ENCODE results near the gene NFATC4. TPM values are rescaled to one million over a fixed set of nuclear protein-coding genes. Genes with fewer than 3 reads are reported as not detected.
A peak's percentile ranks its signal among the peaks of the same experiment; 100 is the strongest.

NFATC4 gene
- total RNA-seq, 2 experiments from 2014 or later = 1.3 TPM; not detected in 1

GRCh38 chr14:24389226-24389848, 21.4 kb downstream of the NFATC4 start:
- ATAC-seq (no peak), DNase-seq (no peak)
- H3K27ac Mint-ChIP-seq = no peak overlapping the region
- CTCF ChIA-PET = interaction anchor here (1.5 kb wide), 1 partner anchor 42 kb away, joined by 4 read pairs; no protein-coding TSS in a partner anchor
- no peaks in the 10 kb centered on the region for H3K4me1 Mint-ChIP-seq
- no peak overlapping the region for H3K4me3 Mint-ChIP-seq
- H3K36me3 Mint-ChIP-seq = no peaks in the 10 kb centered on the region
- no peaks in the 10 kb centered on the region for H3K9me3 Mint-ChIP-seq (ENCODE audit: low read depth)
- H3K27me3 Mint-ChIP-seq = peaks cover 49% of the 10 kb centered on the region

GRCh38 chr14:24390701-24391468, 22.9 kb downstream of the NFATC4 start:
- H3K9me3 Mint-ChIP-seq (ENCODE audit: low read depth) = no peaks in the 10 kb centered on the region
- peaks cover 50% of the 10 kb centered on the region for H3K27me3 Mint-ChIP-seq
- H3K4me1 Mint-ChIP-seq = peaks cover 5% of the 10 kb centered on the region
- no peak overlapping the region for H3K4me3 Mint-ChIP-seq
- H3K36me3 Mint-ChIP-seq = no peaks in the 10 kb centered on the region
- ATAC-seq = no peak
- CTCF ChIA-PET = no interaction called here
- DNase-seq = no peak
- H3K27ac Mint-ChIP-seq = no peak overlapping the region

- Mint-ChIP-seq H3K4me1 (peaks cover 6% of the 10 kb centered on the region), H3K36me3 (no peaks in the 10 kb centered on the region), H3K9me3 (ENCODE audit: low read depth) (no peaks in the 10 kb centered on the region), H3K4me3 (no peak overlapping the region), H3K27ac (no peak overlapping the region), H3K27me3 (peaks cover 54% of the 10 kb centered on the region)
- no peak for ATAC-seq
- CTCF ChIA-PET = no interaction called here
- no peak for DNase-seq
These were observed 24.5 kb downstream of the NFATC4 start for GRCh38 chr14:24392325-24393091.

- ATAC-seq = no peak
- Mint-ChIP-seq H3K27ac (no peak overlapping the region), H3K4me3 (no peak overlapping the region), H3K4me1 (peaks cover 6% of the 10 kb centered on the region), H3K36me3 (no peaks in the 10 kb centered on the region), H3K27me3 (peaks cover 41% of the 10 kb centered on the region), H3K9me3 (ENCODE audit: low read depth) (no peaks in the 10 kb centered on the region)
- CTCF ChIA-PET = no interaction called here
- no peak for DNase-seq
These were observed 26.3 kb downstream of the NFATC4 start for GRCh38 chr14:24394275-24394674.

- H3K36me3 Mint-ChIP-seq = no peaks in the 10 kb centered on the region
- no peaks in the 10 kb centered on the region for H3K9me3 Mint-ChIP-seq (ENCODE audit: low read depth)
- no peak overlapping the region for H3K27ac Mint-ChIP-seq
- ATAC-seq (no peak), DNase-seq (no peak)
- peaks cover 9% of the 10 kb centered on the region for H3K4me1 Mint-ChIP-seq
- H3K27me3 Mint-ChIP-seq = peaks cover 39% of the 10 kb centered on the region
- no peak overlapping the region for H3K4me3 Mint-ChIP-seq
- CTCF ChIA-PET = interaction anchor here (1.1 to 2.6 kb wide), 4 partner anchors 9 to 62 kb away, joined by 3 to 8 read pairs (median 5); no protein-coding TSS in a partner anchor
These were observed 27.9 kb downstream of the NFATC4 start for GRCh38 chr14:24395609-24396582.

GRCh38 chr14:24397639-24398292, 29.8 kb downstream of the NFATC4 start:
- Mint-ChIP-seq H3K4me1 (peaks cover 9% of the 10 kb centered on the region), H3K27me3 (peaks cover 38% of the 10 kb centered on the region), H3K36me3 (no peaks in the 10 kb centered on the region), H3K27ac (no peak overlapping the region), H3K4me3 (no peak overlapping the region), H3K9me3 (ENCODE audit: low read depth) (no peaks in the 10 kb centered on the region)
- no peak for DNase-seq
- CTCF ChIA-PET = interaction anchor here (1.8 to 2.6 kb wide), 2 partner anchors 34 to 64 kb away, joined by 7 to 8 read pairs; no protein-coding TSS in a partner anchor
- no peak for ATAC-seq

GRCh38 chr14:24398293-24398652, 30.3 kb downstream of the NFATC4 start:
- ATAC-seq (no peak), DNase-seq (no peak)
- Mint-ChIP-seq H3K27me3 (peaks cover 43% of the 10 kb centered on the region), H3K27ac (no peak overlapping the region), H3K4me3 (no peak overlapping the region), H3K4me1 (peaks cover 9% of the 10 kb centered on the region), H3K9me3 (ENCODE audit: low read depth) (no peaks in the 10 kb centered on the region), H3K36me3 (no peaks in the 10 kb centered on the region)
- CTCF ChIA-PET = interaction anchor here (1.3 kb wide), 1 partner anchor 33 kb away, joined by 8 read pairs; no protein-coding TSS in a partner anchor

GRCh38 chr14:24398653-24399446, 30.9 kb downstream of the NFATC4 start, which contains the start of gene NYNRIN:
TSS of gene NYNRIN (plus strand) at chr14:24399003. CDS start at chr14:24399247, 244 bp downstream.
- Mint-ChIP-seq H3K9me3 (ENCODE audit: low read depth) (no peaks in the 10 kb centered on the region), H3K36me3 (no peaks in the 10 kb centered on the region), H3K27me3 (peaks cover 47% of the 10 kb centered on the region), H3K4me3 (no peak within 1 kb of the TSS), H3K4me1 (peaks cover 9% of the 10 kb centered on the region), H3K27ac (no peak within 1 kb of the TSS)
- ATAC-seq = peak; percentile 84
- peak; percentile 51 for DNase-seq
- CTCF ChIA-PET = interaction anchor here (1.3 kb wide), 1 partner anchor 33 kb away, joined by 8 read pairs; no protein-coding TSS in a partner anchor

GRCh38 chr14:24399447-24399822, 31.5 kb downstream of the NFATC4 start:
- Mint-ChIP-seq H3K36me3 (no peaks in the 10 kb centered on the region), H3K9me3 (ENCODE audit: low read depth) (no peaks in the 10 kb centered on the region), H3K4me3 (no peak overlapping the region), H3K27ac (no peak overlapping the region), H3K4me1 (peaks cover 9% of the 10 kb centered on the region), H3K27me3 (peaks cover 50% of the 10 kb centered on the region)
- DNase-seq = no peak
- ATAC-seq = no peak
- CTCF ChIA-PET = interaction anchor here (1.3 kb wide), 1 partner anchor 32 kb away, joined by 8 read pairs; no protein-coding TSS in a partner anchor

GRCh38 chr14:24399999-24400718, 32.2 kb downstream of the NFATC4 start:
- peaks cover 54% of the 10 kb centered on the region for H3K27me3 Mint-ChIP-seq
- ATAC-seq (no peak), DNase-seq (no peak)
- H3K27ac Mint-ChIP-seq = no peak overlapping the region
- H3K4me3 Mint-ChIP-seq = no peak overlapping the region
- CTCF ChIA-PET = interaction anchor here (0.8 to 1.5 kb wide), 6 partner anchors 19 to 68 kb away, joined by 3 read pairs; partner anchors contain the start of genes CBLN3 and KHNYN
- H3K4me1 Mint-ChIP-seq = peaks cover 9% of the 10 kb centered on the region
- no peaks in the 10 kb centered on the region for H3K9me3 Mint-ChIP-seq (ENCODE audit: low read depth)
- no peaks in the 10 kb centered on the region for H3K36me3 Mint-ChIP-seq
